IPS-NIHi7 (cell line): ENCODE data around the gene OR1I1.
A peak's percentile ranks its signal among the peaks of the same experiment; 100 is the strongest.

Experiments used
- DNase-seq: peaks from one replicate; pipeline ENCODE4 v3.0.0; 2012; ENCODE audit warnings: mixed read lengths; ENCODE audit errors: extremely low spot score

OR1I1 gene

GRCh38 chr19:15098460-15098859 lies 16.4 kb downstream of the OR1I1 start:
- no peak for DNase-seq

DNA sequence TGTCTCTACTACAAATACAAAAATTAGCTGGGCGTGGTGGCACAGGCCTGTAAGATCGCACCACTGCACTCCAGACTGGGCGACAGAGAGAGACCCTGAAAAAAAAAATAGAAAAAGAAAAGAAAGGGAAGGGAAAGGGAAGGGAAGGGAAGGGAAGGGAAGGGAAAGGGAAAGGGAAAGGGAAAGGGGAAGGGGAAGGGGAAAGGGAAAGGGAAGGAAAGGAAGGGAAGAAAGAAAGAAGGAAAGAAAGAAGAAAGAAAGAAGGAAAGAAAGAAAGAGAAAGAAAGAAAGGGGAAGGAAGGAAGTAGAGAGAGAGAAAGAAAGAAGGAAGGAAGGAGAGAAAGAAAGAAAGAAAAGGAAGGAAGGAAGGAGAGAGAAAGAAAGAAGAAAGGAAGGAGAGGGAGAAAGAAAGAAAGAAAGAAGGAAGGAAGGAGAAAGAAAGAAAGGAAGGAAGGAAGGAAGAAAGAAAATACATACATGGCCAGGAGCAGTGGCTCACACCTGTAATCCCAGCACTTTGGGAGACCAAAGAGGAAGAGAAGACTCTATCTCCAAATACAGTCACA lies 17.1 kb downstream of the OR1I1 start:
- no peak for DNase-seq

DNA sequence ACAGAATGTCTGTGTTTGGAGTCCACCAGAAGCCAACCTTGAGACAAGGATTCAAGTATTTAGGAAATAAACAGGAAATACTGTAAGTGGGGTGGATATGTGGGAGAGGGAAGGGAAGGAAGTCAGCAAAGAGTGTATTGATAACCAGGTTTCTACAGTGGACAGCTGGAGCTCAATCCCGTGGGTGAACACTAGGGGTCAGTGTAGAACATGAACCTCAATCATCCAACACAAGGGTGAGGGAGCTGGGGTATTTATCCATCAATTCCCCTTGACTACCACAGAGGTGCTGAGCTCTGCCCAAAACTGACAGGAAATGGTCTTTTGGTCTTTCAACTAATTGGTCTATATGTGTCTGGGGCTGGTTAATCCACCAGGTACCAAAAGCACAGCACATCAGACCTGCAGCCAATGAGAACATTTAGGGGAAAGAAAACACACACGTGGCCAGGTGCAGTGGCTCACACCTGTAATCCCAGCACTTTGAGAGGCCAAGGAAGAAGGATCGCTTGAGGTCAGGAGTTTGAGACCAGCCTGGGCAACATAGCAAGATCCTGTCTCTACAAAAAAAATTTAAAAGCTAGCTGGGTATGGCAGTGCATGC lies 19.6 kb downstream of the OR1I1 start:
- DNase-seq, result peak; percentile 61

- DNase-seq, result no peak
These were observed 22.0 kb downstream of the OR1I1 start for GRCh38 chr19:15104003-15104402.

DNA sequence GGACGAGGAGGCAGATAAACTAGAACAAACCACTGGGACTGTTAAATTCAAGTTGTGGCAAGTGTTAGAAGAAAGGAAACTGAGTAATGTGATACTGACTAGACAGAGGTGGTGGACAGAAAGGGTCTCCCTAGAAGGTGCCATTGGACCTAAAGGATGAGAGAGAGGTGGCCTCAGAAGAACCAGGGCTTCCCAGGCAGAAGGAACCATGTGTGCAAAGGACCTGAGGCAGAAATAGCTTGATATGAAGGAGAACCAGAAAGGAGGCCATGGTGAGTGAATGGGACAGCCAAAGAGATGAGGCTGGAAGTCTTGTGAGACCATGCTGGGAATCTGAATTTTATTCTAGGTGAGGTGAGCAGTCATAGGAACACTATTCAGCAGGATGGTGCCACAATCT lies 22.4 kb downstream of the OR1I1 start:
- DNase-seq, result no peak

DNA sequence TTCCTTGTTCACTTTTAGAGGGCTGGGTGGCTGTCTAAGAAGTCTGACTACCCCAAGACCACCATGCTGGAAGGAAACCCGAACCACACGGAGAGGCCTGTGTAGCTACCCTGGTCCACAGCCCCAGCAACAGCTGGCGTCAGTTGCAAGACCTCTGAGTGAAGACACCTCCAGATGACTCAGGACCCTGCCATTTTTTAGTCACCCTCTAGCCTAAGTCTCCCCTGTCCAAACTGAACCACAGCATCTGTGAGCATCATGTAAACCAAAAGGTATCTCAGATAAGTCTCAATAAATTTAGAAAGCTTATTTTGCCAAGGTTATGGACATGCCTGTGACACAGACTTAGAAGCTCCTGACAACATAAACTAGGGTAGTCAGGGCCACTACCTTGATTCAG lies 23.0 kb downstream of the OR1I1 start:
- no peak for DNase-seq

DNA sequence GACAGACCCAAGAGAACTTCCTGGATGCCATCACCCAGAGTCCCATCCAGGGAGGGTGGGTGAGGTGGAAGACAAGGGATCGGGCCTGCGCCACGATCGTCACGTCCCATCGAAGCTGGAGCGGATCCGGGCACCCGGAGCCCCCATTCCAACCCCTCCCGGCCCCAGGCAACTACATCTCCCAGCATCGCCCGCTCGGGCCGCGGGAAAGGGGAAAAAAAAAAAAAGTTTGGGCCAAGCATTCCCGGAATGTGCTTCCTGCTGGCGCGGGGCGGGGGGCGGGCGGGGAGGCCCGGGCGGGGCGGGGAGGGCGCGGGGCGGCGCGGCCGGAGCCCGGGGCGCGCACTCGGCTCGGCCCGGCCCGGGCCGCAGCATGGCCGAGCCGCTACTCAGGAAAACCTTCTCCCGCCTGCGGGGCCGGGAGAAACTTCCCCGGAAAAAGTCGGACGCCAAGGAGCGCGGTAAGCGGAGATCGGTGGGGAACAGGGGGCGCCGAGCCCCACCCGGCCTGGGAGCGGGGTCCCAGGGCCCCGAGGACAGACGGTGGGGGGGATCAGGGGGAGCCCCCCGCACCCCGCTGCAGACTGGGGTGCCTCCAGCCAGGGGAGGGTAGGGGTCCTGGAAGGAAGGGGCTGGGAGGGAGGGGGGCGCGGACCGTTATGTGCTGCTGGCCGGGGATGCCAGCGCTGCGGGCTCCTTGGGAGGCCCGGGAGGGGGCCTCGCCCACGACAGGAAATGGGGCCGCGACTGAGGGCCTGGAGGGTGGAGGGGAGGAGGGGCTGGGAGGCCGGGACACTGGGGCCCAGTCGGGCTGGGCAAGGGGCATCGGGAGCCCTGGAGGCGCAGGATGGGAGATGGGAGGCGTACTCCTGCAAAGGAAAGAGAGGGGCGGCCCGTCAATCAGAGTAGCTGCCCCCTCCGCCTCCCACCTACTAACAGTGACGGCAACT lies 25.3 kb downstream of the OR1I1 start, which contains the start of gene SYDE1:
SYDE1 (plus strand) TSS at position 341 of the 950 bp plus-strand sequence; CDS start at position 374, 33 bp downstream.
- peak; percentile 85 for DNase-seq

DNA sequence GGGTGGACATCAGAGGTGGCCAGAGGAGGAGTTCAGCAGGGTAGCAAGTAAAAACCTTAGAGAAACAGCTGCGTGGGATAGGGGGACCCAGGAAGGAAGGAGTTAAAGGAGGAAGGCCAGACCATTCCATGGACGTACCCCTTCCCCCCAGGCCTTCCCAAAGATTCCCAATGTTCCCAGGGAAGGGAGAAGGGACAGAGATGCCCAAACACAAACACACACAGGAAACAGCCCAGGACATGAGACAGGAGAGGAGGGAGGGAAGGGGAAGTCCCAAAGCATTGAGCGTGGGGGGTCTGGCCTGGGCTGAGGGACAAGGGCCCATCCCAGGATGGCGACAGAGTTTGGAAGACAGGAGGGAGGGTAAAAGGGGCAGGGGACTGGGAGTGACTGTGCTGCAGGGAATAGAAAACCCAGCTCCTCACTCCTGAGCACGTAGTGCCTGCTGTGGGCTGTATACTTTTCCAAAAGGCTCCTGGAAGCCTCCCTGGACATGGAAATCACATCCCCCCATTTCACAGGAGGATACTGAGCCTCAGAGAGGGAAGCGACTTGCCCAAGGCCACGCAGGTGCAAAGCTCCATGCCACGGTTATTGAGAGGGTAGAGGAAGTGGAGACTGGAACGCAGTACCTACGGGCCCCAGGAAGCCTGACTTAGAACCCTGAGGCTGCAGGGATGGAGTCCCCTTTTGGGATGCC lies 26.3 kb downstream of the OR1I1 start:
- peak; percentile 40 for DNase-seq

DNA sequence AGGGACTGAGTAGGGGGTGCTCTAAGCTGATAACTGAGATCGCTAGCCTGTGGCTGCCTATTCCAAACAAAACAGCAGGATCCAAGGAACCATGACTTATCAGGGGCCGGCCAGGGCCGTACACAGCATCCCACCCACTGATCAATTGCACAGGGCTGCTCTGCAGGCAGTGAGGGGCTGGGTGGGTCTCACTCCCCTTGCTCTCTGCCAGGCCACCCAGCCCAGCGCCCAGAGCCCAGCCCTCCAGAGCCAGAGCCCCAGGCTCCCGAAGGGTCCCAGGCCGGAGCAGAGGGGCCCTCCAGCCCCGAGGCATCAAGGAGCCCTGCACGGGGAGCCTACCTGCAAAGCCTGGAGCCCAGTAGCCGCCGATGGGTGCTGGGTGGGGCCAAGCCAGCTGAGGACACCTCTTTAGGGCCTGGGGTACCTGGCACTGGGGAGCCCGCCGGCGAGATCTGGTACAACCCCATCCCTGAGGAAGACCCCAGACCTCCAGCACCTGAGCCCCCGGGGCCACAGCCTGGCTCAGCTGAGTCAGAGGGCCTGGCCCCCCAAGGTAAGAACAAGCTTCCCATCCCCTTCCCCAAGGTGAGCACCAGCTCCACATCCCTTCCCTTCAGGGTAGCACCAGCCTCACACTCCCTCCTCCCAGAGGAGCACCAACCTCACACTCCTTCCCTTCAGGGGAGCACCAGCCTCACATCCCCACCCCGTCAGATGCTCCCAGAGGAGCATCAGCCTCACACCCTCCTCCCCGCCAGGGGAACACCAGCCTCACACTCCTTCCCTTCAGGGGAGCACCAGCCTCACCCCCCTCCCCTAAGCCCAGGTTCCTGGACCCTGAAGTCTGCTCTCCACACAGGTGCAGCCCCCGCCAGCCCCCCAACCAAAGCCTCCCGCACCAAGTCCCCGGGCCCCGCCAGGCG lies 27.1 kb downstream of the OR1I1 start:
- DNase-seq, result no peak

GRCh38 chr19:15109768-15110417 lies 27.9 kb downstream of the OR1I1 start:
- no peak for DNase-seq

DNA sequence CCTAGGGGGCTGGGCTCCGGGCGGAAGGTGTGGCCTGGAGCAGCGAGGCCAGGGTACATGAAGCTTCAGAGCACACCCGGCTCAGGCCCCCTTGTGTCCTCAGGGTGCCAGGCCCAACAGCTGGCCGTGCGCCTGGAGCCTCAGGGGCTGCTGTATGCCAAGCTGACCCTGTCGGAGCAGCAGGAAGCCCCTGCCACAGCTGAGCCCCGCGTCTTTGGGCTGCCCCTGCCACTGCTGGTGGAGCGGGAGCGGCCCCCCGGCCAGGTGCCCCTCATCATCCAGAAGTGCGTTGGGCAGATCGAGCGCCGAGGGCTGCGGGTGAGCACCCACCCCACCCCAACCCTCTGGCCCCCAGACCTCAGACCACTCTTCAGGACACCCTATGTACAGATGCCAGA lies 28.4 kb downstream of the OR1I1 start:
- no peak for DNase-seq

DNA sequence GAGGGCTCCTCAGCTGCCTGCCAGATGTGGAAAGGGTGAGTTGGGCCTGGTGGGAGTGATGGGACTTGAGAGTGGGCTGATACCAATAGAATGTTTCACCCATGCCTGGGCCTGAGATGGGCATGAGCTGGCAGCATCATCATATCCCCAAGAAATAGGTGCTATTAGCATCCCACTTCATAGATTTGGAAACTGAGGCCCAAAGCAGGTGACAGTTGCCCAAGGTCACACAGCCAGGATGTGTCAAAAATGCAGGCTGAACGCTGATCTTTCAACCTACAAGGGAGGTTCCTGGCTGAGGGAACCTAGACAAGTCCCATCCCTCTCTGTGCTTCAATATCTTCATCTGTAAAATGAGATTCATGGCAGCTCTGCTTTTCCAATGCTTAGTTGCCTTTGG lies 29.7 kb downstream of the OR1I1 start:
- DNase-seq, result no peak

GRCh38 chr19:15112385-15112784 lies 30.4 kb downstream of the OR1I1 start:
- DNase-seq, result peak; percentile 59

DNA sequence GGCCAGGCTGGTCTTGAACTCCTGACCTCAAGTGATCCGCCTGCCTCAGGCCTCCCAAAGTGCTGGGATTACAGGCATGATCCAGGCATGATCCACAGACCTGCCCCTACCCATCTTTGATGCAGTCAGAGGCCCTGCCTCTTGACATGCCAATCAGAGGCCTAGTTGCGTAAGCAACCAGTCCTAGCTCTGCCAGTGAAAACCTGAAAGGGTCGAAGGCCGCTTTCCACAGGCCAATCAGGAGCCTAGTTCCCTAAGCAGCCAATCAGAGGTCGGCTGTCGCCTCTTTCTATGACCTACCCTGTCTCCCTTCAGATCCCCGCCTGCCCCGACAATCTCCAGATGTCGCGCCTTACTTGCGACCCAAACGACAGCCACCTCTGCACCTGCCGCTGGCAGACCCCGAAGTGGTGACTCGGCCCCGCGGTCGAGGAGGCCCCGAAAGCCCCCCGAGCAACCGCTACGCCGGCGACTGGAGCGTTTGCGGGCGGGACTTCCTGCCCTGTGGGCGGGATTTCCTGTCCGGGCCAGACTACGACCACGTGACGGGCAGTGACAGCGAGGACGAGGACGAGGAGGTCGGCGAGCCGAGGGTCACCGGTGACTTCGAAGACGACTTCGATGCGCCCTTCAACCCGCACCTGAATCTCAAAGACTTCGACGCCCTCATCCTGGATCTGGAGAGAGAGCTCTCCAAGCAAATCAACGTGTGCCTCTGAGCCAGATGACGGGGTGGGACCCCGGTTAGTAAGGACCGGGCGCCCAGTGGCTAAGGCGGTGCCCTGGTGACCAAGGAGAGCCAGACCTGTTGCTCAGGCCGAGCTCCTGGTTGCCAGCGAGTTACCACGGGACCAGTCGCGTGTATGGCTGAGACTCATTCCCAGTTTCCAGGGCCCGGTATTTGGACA lies 31.5 kb downstream of the OR1I1 start:
- peak; percentile 55 for DNase-seq

DNA sequence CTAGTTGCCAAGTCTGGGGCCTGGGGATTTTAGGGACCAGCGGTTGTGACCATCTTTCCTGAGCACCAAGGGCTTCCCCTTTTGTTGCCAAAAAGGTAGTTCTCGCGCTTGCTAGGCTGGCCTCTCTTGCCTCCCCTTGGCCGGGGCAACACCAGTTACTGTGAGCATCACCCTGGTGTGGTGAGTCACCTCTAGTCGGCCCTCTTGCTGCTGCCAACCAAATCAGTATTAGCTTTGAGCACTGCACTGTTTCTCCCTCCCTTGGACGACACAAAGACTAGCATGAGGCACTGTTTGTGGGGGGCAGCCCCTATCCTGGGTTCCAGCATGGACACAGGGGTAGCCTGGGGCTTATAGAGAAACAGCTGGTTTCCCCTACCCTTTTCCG lies 32.1 kb downstream of the OR1I1 start:
- no peak for DNase-seq

DNA sequence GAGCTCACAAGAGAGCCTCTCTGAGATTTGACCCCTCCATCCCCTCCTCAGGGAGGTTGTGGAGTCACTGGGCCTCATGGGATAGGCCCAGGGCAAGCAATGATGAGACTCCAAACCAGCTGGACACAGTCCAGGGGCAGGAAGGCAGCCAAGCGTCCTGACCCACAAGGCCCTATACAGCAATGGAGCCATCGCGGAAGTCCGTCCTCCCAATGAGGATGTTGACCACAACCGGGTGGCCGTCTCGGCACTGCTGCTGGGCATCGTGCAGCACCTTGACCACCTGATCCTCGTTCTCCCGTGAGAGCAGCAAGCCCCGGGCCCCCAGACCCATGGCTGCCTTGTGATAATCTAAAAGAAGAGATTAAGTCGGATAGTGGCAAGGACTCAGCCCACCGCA lies 33.1 kb downstream of the OR1I1 start:
- DNase-seq, result no peak

DNA sequence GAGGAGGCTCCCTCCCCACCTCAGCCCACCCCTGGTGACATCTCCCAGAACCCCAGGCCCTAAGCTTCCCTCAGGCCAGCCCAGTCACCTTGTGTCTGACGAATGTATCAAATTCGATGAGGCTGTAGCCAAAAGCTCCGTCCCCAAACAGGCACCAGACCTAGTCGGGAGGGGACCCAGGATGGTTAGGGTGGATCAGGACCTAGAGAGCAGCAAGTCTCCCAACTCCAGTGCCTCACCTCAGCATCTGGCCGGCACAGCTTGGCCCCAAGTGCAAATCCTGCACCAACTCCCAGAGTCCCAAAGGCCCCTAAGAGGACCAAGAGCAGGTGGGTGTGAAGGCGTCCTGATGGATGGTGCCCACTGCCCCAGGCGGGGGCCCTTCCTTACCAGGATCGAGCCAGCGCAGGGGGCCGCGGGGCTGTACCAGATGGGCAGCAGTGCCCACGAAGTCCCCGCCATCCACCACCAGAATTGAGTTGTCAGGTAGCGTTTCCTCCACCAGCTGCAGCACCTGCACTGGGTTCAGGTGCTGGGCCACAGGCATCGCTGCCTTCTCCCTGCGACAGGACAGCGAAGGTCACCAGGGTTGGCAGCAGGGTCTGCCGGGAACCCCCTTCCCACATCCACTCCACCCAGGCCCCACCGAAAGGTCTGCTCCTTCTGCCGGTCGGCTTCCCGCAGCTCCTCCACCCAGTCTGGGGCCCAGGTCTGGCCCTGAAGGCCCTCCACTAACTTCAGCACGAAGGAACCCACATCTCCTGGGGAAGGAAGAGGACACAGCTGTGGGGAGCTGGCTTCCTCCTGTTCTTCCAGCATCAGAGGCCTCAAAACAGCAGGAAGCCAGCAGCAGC lies 34.0 kb downstream of the OR1I1 start:
- peak; percentile 7 for DNase-seq

DNA sequence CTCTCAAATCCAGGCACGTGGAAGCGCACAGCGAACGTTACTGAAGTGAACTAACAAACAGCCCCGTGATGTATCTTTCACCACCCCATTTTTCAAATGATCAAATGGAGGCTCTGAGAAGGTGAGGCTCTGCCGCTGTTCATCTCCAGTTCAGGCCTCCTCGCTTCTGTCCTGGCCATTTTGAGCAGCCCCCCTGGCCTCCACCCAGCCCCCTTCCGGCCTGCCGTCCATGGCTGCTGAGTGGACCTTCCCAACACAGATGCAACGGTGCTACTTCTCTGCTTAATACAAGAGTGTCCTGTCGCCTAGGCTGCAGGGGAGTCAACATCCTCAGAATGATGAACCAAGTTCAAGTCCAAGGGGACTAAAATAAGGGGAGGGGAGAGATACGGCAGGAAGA lies 34.8 kb downstream of the OR1I1 start:
- no peak for DNase-seq

GRCh38 chr19:15118248-15118647 lies 36.2 kb downstream of the OR1I1 start:
- DNase-seq, result no peak
